ENCODE measurements around the gene IER3IP1.
"Not testable (repeated sequence)": the region's sequence is repeated elsewhere in the genome, so short reads cannot be mapped to it uniquely, and the experiment has no call there.

DNA sequence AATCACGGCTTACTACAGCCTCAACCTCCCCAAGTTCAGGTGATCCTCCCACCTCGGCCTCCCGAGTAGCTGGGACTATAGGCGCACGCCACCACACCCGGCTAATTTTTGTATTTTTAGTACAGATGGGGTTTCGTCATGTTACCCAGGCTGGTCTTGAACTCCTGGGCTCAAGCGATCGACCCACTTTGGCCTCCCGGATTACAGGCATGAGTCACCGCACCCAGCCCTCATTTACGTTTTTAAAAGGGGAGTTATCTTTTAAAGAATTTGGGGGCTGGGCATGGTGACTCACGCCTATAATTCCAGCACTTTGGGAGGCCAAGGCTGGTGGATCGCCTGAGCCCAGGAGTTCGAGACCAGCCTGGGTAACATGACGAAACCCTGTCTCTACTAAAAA is 17.8 kb downstream of the IER3IP1 start:
- not testable (repeated sequence) for TF ChIP-seq EZH2phosphoT487 (IDR thresholded peaks at IDR 0.05; ENCODE audit: borderline replicate concordance); CTCF (conservative IDR thresholded peaks at IDR 0.05; ENCODE audit: low read length)

Data from Loucy (cell line).